DND-41 (cell line): ENCODE measurements around the gene RGPD3.
"Not testable (repeated sequence)": the region's sequence is repeated elsewhere in the genome, so short reads cannot be mapped to it uniquely, and the experiment has no call there.

Experiments used
- CTCF ChIP-seq: IDR thresholded peaks from 2 replicates; pipeline ENCODE4 v1.5.1; 2012; ENCODE audit warnings: borderline replicate concordance, low read length, moderate library complexity, mild to moderate bottlenecking; ENCODE audit not compliant: poor library complexity, severe bottlenecking; ENCODE audit errors: extremely low read depth
- EZH2 ChIP-seq: IDR thresholded peaks from 3 replicates; pipeline ENCODE4 v1.6.1; 2012; ENCODE audit warnings: borderline replicate concordance, low read depth, mild to moderate bottlenecking, moderate library complexity, low read length, inconsistent platforms; ENCODE audit not compliant: severe bottlenecking

- TF ChIP-seq CTCF, EZH2: not testable (repeated sequence)
Observed at GRCh38 chr2:106502351-106502750, 34.1 kb upstream of the RGPD3 start.
